Activated CD8-positive, alpha-beta memory T cell treated with anti-CD3 and anti-CD28 coated beads for 4 hours (primary cell): Measurements from ENCODE around the gene GET4.

Experiments
- DNase-seq, 2 donors: peaks; one replicate each; pipeline ENCODE4 v3.0.0-alpha.2; 2020; ENCODE audit warnings: low read depth in 2 of 2

Gene GET4

GRCh38 chr7:900331-901040, 24.1 kb downstream of the GET4 start:
- DNase-seq = no peak

- DNase-seq = no peak
These were observed 24.7 kb downstream of the GET4 start for GRCh38 chr7:901041-901387.

GRCh38 chr7:901388-902154, 25.2 kb downstream of the GET4 start:
- DNase-seq = no peak

GRCh38 chr7:902996-903395, 26.6 kb downstream of the GET4 start:
- DNase-seq = no peak

GRCh38 chr7:903921-904755, 27.8 kb downstream of the GET4 start:
- DNase-seq = no peak

GRCh38 chr7:904847-905246, 28.5 kb downstream of the GET4 start:
- no peak for DNase-seq

- DNase-seq = no peak
These were observed 30.4 kb downstream of the GET4 start for GRCh38 chr7:906776-907157.

GRCh38 chr7:907158-907980, 31.0 kb downstream of the GET4 start:
- no peak for DNase-seq

- DNase-seq = no peak
These were observed 31.8 kb downstream of the GET4 start for GRCh38 chr7:908159-908581.

GRCh38 chr7:908591-909357, 32.4 kb downstream of the GET4 start:
- peak in 1 of 2 donors; percentile 48 for DNase-seq

GRCh38 chr7:909358-910329, 33.3 kb downstream of the GET4 start:
- DNase-seq = no peak

- DNase-seq = no peak
These were observed 34.1 kb downstream of the GET4 start for GRCh38 chr7:910441-910861.

GRCh38 chr7:910931-911431, 34.6 kb downstream of the GET4 start:
- DNase-seq = no peak

GRCh38 chr7:911791-912480, 35.6 kb downstream of the GET4 start:
- no peak for DNase-seq

GRCh38 chr7:913736-914520, 37.6 kb downstream of the GET4 start:
- DNase-seq = no peak

GRCh38 chr7:914521-915194, 38.3 kb downstream of the GET4 start:
- no peak for DNase-seq
